Measurements from ENCODE around the gene BBS9.

BBS9 gene

GRCh38 chr7:33237036-33237435 lies 107.7 kb downstream of the BBS9 start:
- no peak for DNase-seq (ENCODE audit: low read depth)
- H3K4me3 ChIP-seq (ENCODE audit: low read length), result no peak overlapping the region
- TF ChIP-seq, protein P1, sequence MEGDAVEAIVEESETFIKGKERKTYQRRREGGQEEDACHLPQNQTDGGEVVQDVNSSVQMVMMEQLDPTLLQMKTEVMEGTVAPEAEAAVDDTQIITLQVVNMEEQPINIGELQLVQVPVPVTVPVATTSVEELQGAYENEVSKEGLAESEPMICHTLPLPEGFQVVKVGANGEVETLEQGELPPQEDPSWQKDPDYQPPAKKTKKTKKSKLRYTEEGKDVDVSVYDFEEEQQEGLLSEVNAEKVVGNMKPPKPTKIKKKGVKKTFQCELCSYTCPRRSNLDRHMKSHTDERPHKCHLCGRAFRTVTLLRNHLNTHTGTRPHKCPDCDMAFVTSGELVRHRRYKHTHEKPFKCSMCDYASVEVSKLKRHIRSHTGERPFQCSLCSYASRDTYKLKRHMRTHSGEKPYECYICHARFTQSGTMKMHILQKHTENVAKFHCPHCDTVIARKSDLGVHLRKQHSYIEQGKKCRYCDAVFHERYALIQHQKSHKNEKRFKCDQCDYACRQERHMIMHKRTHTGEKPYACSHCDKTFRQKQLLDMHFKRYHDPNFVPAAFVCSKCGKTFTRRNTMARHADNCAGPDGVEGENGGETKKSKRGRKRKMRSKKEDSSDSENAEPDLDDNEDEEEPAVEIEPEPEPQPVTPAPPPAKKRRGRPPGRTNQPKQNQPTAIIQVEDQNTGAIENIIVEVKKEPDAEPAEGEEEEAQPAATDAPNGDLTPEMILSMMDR (conservative IDR thresholded peaks at IDR 0.05; ENCODE audit: low read length), result no peak

- TF ChIP-seq, protein P1 (conservative IDR thresholded peaks at IDR 0.05; ENCODE audit: low read length), result peak; percentile 79
- DNase-seq (ENCODE audit: low read depth), result peak; percentile 73
Observed at GRCh38 chr7:33243319-33243881, 114.0 kb downstream of the BBS9 start.

DNA sequence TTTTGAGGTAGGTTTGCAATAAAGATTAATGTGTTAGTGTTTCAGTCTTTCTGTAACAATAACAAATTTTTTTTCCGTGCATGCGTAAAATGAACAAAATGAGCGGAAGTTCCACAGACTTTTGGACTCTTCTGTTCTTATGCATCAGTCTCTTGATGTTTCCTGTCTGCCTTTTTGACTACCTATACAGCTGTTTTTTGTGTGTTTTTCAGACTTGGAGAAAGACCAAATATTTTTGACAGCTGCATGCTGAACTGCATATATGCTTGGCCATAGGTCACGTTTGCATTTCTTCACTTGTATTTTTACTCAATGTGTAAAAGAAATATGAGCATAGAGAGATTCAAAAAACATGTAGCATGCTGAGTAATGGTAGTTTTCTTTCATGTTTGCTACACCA lies 119.3 kb downstream of the BBS9 start:
- TF ChIP-seq, protein P1 (conservative IDR thresholded peaks at IDR 0.05; ENCODE audit: low read length), result no peak
- no peak for DNase-seq (ENCODE audit: low read depth)
- no peak overlapping the region for H3K4me3 ChIP-seq (ENCODE audit: low read length)

More at GRCh38 chr7:33243319-33243881, 114.0 kb downstream of the BBS9 start:
- no peak overlapping the region for H3K4me3 ChIP-seq (ENCODE audit: low read length)

DNA sequence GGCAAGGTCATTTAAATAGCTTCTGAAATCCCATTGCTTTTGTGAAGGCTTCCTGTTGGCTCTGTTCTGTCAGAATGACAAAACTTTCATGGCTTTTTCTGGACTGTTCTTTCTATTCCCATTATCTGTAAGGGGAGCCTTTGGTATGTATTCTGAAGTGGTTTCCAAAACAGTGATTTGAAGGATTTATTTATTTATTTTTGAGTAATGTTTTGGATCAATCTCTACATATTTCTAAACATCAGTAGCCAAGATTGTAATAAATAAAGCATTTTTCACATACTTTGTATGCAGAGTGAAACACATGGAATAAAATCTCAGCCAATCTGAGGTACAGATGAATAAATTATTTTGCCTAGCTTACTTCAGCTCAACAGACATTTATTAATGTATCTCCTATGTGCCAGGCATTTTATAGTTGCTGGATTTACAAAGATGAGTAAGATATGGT lies 121.1 kb downstream of the BBS9 start:
- DNase-seq (ENCODE audit: low read depth), result peak; percentile 96
- TF ChIP-seq, protein P1 (conservative IDR thresholded peaks at IDR 0.05; ENCODE audit: low read length), result no peak

DNA sequence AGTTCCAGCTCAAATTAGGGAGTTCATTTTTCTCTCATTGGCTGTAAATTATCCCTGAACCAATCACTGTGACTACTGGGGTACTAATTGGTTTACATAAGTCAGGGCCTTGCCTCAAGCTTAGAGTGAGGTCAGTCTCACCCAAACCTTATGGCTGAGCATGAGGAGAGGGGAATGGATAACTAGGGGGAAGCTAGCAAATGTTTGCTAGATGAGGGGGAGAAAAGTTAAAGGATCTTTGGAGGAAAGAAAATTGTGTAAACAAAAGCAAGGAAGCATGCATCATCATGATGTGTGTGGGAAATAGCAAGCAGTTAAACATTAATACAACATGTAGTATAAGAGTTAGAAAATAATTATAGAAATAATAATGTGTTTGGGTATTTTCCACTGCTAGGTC lies 121.9 kb downstream of the BBS9 start:
- DNase-seq (ENCODE audit: low read depth), result peak; percentile 7
- TF ChIP-seq, protein P1 (conservative IDR thresholded peaks at IDR 0.05; ENCODE audit: low read length), result no peak
- H3K4me3 ChIP-seq (ENCODE audit: low read length), result no peak overlapping the region

More for the DNA sequence above, 121.1 kb downstream of the BBS9 start:
- no peak overlapping the region for H3K4me3 ChIP-seq (ENCODE audit: low read length)

DNA sequence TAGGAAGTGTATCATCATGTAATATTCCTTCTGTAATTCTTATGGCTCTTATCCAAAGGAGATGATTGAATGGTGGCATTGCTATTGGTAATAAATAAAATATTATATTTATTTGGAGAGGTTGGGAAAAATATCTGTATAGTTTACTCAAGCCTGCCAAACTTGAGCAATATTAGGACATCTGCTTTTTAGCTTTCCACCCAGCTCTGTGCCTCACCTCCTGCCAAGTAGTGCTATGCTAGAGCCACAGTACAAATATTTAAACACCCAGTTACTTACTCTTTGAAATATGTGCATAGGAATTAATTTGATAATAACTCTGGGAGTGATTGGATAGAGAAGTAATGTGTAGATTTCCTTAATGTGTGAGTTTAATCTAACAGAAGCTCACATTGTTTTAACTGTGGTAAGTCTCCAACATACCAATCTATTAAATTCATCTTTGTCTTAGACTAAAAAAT lies 129.2 kb downstream of the BBS9 start:
- peak; percentile 85 for DNase-seq (ENCODE audit: low read depth)
- H3K4me3 ChIP-seq (ENCODE audit: low read length), result no peak overlapping the region

DNA sequence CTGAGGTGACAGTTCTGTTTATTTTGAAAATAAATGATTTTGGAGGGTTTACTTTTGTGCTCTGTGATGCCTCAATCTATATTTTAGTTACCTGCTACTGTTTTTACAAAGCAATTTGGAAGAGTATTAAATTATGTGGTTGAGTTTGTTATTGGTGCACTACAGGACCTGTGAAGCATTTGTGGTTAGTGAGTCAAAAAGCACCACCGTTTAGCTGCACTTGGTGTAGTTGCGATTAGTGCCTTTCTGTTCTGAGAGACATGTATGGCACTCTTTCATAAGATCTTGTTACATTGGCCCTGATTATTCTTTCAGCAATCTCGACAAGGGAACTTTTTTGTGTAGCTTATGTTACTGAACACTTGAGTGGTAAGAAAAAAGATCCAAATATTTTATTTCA lies 132.2 kb downstream of the BBS9 start:
- DNase-seq (ENCODE audit: low read depth), result peak; percentile 36
- TF ChIP-seq, protein P1 (conservative IDR thresholded peaks at IDR 0.05; ENCODE audit: low read length), result no peak
- no peak overlapping the region for H3K4me3 ChIP-seq (ENCODE audit: low read length)

More for the DNA sequence above, 129.2 kb downstream of the BBS9 start:
- TF ChIP-seq, protein P1 (conservative IDR thresholded peaks at IDR 0.05; ENCODE audit: low read length), result no peak

Measured in AG10803 (cell line).